ENCODE data around the gene TEPSIN.

Gene TEPSIN

DNA sequence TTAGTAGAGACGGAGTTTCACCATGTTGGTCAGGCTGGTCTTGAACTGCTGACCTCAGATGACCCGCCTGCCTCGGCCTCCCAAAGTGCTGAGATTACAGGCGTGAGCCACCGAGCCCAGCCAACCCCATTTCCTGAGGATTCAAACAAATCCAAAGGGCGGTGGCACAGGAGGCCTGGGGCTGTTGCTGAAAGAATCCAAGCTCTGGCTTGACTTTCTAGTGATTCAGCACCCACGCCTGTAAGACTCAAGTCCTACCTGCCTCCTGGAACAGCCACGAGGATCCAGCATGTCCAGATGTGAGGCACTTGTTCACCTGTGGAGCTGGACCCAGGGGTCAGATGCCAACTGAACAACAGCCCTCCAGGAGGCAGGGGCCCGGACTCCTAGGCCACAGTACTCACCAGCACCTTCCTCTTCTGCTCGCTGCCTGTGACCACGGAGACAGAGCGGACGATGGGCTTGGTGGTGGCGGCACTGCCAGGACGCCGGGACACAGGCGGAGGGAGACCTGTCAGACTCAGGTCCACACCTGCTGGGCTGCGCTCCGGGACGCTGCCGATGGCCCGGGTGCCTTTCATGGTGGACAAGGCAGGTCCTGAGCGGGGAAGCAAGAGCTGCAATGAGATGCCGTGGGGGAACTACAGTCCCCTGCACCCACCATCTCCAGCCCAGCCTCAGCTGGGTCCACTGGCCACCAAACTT, 19.2 kb downstream of the TEPSIN start:
- DNase-seq (ENCODE audit: low read depth) = no peak

DNA sequence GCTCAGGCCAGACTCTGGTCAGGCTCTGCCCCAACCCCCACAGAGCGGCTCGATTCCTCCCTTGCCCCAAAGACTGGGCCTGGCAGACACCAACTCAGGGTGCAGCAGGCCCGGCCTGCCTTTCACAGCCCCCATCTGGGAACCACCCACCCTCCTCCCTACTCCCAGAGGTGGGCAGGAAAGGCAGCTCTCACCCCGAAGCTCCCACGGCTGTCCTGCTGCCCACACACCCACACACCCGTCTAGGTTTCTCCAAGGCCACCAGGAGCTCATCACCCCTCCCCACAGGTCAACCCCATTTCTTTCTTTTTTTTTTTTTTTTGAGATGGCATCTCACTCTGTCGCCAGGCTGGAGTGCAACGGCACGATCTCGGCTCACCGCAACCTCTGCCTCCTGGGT, 19.9 kb downstream of the TEPSIN start:
- DNase-seq (ENCODE audit: low read depth) = no peak

DNA sequence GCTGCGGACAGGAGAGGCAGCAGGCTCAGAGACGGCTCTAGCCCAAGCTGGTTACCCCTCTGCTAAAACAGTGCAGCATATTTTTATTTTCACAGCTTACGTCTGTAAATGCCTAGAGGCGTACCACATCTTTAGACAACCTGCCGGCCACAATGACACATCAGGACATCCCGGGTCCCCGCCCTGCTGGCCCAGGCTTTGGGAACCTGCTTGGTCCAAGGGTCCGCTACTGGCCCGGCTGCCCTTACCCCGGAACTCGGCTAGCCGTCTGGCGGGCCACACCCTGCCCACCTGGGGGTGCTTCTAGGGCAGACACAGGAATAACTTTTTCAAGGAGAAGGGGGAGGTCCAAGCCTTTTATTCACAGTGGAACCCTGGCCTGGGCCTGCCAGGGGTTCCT, 20.4 kb downstream of the TEPSIN start:
- DNase-seq (ENCODE audit: low read depth) = no peak

DNA sequence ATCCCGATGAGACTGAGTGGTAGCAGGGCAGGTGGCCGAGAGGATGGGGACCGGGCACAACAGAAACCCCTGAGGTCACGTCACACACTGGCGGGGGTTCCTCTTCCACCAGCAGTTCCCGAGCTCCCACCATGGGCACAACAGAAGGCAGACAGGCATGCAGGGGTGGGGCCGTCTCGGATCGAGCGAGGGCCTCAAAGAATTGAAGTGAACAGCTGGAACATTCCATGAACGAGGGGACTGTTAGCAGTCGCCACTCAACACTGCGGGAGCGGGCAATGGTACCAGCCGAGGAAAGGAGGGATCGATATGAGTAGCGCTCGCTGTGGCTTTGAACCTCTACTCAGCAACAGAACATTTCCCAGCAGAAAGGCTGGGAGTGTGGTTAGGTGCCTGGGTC, 21.4 kb downstream of the TEPSIN start:
- DNase-seq (ENCODE audit: low read depth) = no peak

DNA sequence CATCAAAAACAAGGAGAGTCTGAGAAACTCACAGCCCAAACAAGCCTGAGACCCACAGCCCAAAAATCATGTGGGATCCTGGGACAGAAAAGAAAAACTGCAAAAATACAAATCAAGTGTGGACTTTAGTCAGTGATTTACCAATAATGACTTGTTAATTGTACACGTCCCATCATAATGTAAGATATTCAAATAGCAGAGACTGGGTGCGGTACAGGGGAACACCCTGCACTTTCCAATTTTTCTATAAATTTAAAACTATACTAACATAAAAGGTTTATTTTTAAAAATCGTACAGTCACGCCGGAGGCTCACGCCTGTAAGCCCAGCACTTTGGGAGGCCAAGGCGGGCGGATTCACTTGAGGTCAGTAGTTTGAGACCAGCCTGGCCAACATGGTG, 24.9 kb downstream of the TEPSIN start:
- no peak for DNase-seq (ENCODE audit: low read depth)

DNA sequence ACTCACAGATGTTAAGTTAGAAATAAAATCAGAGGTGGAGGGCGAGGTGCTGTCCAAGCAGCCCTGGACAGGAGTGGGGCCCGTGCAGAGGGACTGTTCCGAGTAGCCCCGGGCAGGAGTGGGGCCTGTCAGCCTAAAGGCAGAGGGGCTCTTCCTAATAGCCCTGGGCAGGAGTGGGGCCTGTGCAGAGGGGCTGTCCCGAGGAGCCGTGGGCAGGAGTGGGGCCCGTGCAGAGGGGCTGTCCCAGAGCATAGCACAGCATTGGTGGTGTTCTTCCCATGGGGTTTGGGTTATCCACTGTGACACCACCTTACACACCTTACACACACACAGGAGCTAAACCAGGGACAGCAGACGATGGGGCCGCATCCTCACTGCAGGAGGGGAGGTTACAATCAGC, 26.5 kb downstream of the TEPSIN start:
- DNase-seq (ENCODE audit: low read depth) = no peak

DNA sequence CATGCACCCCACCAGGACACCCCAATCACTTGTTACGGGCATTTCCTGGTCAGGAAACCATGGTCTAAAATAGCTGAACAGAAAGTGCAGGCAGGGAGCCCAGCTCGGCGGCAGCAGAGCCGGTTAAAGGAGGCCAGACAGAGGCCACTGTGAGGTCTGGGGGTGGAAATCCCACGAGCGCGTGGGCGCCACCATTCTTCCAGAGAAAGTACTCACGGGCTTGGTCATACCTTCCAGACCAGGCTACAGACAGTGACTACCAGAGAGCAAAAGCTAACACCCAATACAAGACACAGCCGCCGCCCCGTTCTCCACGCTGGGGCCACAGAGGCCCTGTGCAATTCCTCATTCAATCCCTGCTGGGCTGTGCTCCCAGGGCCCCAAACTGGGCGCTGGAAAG, 28.0 kb downstream of the TEPSIN start:
- no peak for DNase-seq (ENCODE audit: low read depth)

DNA sequence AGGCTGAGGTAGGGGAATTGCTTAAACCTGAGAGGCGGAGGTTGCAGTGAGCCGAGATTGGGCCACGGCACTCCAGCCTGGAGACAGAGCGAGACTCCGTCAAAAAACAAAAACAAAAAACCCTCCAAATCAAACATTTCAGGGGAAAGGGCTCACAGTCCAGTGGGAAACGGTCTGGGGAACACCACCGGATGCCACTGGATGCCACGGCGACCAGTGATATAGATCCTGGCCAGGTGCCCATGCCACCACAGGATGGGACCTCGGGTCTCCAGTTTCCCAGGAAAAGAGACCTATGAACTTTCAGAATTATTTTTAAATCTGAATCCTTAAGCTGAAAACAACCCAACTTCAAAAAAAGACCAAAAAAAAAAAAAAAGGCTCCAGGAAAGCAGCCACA, 28.4 kb downstream of the TEPSIN start:
- no peak for DNase-seq (ENCODE audit: low read depth)

DNA sequence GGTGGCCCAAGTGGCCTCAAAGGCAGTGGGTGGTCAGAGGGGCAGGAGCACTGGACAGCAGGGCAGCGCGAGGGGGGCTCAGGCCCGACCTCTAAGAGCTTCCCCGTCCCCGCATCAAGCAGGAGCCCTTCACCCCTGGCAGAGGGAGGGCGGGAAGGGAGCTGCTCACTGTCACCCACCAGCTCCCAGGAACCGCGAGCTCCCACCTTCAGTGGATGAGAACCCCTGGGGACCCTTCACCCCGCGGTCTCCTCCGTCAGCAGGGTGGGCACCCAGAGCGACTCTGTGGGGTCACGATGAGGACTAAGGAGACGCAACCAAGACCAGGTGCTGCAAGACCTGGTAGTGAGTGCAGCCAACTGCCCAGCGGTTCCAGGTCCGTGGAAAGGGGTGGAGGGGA, 29.7 kb downstream of the TEPSIN start:
- DNase-seq (ENCODE audit: low read depth) = no peak

DNA sequence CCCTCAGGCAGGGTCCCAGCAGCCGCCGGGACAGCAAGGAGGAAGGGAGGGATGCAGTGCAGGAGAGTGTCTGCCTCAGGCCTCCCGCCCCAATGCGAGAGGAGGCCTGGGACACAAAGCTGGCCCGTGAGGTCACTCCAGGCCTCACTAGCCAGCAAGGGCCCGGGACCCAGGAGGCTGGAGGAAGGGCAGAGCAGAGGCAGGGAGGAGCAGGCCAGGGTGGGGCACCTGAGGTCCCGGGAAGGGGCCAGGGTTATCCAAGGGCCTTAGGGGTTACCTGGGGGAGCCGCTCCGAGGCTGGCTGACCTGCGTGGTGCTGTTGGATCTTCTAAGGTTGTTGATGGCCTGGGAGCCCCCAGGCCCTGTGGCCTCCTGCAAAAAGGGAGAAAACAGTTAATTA, 30.2 kb downstream of the TEPSIN start:
- no peak for DNase-seq (ENCODE audit: low read depth)

DNA sequence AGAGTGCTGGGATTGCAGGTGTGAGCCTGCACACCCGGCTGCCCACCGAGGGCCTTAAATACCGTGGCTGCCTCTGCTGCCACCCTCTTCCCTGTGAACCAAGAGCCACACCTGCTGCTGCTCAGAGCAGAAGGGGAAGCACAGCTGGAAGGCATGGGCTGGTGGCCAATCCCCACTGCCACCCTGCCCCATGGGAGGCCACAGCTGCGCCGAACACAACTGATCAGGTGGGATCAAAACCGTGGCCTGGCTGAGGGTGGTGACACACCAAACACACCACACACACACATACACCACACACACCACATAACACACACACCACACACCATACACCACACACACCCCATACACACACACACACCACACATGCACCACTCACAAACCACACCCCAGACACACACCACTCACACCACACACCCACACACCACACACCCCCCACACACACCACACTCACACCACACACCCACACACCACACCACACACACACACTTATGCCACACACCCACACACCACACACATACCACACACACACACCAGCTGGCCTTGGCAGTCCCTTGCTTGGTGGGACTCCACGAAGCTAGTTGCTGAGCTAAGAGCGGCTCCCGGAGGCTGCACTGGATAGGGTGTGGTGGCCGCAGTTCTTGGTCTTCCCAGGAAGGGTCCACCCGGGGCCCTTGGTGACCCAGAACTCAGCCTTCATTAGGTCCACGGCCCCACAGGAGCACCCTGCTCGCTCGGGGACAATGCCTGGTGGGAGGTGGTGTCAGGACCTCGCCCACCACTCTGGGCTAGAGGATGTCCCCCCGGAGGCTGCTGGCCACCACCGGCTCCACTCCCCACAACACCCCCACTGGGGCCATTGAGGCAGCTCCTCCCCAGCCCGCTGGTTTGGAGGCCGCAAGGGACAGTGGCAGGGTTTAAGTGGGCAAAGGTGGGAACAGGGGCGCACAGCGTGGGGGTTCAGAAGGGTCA, 31.0 kb downstream of the TEPSIN start:
- DNase-seq (ENCODE audit: low read depth) = no peak

DNA sequence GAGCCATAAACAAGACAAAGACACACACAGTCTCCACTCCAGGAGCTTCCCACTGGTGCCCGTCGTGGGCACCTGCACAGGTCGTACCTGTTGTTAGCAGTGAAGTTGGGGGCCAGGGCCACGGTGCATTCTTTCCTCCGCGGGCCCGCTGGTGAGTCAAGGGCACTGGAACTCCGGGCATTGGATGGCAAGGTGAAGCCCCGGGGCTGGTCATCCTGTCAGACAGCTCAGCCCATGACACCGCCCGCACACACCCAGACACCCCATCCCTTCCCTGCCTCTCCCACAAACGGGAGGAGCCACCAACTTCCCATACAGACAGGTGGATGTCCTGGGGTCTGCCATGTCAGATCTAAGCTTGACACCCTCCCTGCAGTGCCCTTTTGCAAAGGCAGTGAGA, 32.2 kb downstream of the TEPSIN start:
- no peak for DNase-seq (ENCODE audit: low read depth)

DNA sequence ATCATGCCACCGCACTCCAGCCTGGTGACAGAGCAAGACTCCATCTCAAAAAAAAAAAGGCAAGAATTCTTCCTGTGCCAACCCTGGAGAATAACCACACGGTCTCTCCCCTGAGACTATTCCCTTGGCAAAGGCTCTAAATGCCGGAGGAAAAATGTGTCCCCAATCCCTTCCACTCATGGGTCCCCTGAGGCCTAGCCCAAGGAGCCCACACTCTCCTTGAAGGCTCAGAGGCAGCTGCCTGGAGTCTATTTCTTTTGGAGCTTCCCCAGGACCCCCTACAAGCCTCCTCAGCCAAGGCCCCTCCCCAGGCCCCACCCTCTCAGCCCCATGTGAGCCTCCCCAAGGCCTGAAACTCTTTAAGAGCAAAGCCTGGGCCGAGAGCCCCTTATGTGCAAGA, 32.7 kb downstream of the TEPSIN start:
- DNase-seq (ENCODE audit: low read depth) = no peak

DNA sequence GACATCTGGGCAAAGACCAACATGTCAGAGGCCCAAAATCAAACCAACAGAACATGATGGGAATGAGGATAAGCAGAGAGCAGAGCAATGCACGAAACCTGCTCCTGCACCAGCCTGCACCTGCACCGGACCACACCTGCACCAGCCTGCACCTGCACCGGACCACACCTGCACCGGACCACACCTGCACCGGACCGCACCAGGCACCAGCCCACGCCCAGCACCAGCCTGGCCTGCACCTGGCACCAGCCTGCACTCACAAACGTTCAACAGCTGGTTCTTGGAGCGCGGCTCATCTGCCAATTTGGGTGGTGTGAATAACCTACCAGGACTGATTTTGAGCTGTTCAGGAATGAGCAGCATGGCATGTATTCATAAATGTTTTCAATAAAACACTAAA, 34.3 kb downstream of the TEPSIN start:
- no peak for DNase-seq (ENCODE audit: low read depth)

DNA sequence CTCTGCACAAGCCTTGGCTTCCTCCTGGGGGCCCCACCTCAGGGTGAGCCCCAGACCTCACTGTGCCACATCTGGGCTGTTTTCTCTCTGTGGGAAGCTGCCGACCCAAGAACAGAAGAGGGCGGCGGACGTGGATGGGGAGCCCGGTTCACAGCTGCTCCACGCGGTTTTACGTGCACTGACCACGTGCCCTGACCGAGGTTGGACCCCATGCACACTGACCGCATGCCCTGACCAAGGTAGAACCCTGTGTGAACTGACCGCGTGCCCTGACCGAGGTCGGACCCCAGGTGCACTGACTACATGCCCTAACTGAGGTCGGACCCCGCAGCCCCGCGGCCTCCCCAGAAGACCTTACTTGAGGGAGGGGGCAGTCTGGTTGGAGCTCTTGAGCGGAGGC, 35.7 kb downstream of the TEPSIN start:
- DNase-seq (ENCODE audit: low read depth) = no peak

DNA sequence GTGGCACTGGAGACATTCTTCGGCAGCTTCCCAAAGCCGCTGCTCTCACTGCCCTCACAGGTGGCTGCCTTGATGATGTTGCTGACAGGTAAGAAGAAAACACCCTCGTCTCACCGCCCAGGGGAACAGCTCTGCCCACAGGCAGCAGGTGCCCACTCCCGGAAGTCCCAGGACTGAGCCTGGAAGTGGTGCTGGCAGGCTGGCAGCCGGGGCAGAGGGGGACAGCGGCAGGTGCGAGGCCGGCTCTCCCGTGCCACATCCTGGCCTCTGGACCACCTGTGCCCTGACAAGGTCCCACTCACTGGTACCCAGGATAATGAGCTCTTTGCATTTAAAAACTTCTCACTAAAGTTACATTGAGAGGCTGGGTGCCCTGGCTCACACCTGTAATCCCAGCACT, 36.5 kb downstream of the TEPSIN start:
- DNase-seq (ENCODE audit: low read depth) = no peak

DNA sequence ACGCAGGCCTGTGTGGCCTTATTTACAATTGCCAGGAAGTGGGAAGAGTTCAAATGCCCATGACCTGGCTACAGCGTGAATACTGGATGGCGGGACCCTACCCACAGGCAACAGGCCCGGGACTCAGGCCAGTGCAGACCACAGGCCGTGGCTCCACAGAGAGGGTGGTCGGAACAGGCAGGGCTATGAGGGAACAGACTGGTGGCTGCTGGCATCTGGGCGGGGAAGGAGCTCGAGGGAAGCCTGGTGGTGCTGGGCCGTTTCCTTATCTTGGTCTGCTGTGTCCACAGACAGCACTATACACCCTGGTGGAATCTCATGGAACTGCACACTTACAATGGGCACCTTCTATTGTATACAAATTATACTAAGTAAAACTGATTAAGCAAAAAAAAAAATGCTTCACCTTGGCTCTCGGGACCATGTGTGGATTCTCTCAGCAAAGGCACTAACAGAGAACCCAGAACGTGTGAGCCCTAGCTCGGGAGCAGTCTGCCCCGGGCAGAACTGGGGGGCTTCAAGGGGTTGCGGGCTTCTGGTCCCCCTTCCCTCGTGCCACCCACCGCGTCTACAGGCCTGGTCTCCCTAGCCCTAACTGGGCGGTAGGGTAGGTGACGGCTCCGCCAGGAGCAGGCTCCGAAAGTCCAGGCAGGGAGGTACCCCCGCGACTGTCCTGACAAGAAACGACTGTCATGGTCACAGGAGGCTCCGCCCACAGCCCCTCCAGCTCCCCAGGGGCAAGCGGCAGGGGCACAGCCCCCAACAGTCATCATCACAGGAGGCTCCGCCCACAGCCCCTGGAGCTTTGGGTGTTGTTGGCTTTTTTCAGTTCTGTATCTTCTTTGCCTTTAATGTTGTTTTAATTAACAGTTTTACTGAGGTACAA, 37.9 kb downstream of the TEPSIN start:
- DNase-seq (ENCODE audit: low read depth) = no peak

DNA sequence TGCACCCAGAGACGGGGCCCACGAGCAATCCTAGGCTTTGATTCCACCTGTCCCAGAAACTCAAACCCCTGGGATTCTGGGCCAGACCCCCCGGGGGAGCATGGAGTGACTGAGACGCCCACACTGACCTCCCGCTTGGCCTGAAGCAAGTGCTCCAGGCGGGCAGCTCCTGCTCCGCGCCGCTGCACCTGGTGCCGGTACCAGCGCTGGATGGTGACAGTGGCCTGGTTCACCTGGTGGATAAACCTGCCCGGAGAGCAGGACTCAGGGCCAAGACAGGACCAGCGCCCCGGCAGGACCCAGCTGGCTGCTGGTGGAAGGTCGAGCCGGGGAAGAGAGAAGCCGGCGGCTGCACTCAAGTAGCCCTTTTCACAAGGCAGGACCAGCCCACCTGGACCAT, 38.7 kb downstream of the TEPSIN start:
- DNase-seq (ENCODE audit: low read depth) = no peak

DNA sequence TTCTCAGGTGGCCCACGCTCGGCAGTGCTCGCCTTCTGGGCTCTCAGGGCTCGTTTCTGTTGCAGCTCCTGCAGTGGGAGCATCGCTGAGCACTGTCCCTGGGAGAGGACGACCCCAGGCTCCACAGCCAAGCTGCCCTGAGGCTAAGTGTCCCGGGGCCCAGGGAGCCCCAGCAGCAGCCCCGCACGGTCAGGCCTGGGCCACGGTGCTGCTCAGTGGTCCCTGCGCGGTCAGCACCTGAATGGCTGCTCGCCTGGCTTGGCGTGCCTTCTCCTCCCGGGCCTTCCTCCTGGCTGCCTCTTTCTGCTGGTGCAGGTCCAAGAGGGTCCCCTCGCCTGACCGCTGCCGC, 39.4 kb downstream of the TEPSIN start:
- DNase-seq (ENCODE audit: low read depth) = no peak

DNA sequence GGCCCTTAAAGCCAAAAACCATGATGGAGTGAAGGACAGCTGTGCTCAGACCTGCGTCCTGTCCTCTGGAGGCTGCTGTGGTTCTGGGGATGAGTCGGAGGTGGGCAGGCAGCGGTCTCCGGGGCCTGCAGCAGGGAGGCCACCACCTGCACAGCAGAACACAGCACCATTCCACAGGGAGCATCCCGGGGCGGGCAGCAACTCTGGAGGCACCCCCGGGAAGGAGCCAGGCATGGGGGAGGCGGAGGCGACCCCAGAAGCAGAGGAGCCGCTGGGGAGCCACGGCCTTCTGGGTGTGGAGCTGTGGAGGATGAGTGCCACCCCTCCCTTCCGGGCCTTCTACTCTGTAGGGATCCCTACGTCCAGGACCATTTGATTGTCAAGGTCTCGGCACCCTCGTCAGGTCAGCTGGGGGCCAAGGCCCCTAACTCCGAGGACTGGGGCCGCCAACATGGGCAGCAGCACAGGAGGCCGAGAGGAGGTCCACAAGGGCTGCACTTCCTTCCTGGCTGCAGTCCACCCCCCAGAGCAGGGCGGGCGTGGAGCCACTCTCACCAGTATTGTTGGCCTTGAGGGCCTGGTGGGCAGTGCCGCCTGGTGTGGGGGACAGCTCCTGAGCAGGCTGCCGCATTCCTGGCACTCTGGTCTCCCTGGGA, 39.9 kb downstream of the TEPSIN start:
- no peak for DNase-seq (ENCODE audit: low read depth)

DNA sequence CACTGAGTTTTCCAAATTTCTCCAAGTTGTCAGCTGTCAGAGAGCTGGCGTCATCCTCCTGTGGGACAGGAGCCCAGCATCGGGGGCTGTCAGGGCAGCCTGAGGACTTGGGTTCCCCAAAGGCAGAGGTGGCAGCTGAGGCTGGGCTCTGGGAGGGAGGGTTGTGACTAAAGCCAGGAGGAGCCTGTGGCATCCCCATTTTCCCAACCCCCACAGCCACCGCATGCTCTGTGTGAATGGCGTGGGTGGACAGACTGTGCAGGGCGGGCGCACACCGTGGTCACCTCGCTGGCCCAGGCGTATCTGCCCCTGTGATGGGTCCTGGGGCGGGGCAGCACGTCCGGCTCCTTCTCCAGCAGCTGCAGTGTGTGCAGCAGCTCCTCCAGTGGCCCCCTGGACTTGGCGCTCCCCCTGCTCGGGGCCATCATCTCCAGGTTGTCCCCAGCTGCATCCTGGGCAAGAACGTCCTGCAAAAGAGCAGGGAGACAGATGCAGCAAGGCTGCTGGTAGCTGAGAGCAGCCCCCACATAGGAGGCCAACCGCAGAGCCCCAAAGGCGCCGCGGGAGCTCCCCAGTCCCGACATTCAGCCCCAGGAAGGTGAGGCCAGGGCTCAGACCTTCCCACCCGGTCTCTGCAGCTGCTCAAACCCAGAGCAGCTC, 40.9 kb downstream of the TEPSIN start:
- no peak for DNase-seq (ENCODE audit: low read depth)

DNA sequence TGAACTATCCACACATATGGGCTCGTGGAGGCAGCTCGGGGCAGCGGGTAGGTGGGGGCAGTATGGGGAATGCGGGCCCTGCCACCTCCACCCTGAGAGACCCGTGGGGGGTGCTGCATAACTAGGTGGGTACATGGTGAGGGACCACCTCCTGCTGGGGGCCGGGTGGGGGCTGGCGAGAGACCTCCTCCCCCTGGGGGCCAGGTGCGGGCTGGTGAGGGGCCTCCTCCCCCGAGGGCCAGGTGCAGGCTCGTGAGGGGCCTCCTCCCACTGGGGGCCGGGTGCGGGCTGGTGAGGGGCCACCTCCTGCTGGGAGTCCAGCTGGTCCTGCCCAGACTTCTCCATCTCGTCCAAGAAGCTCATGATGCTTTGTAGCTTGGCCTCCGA, 41.5 kb downstream of the TEPSIN start:
- no peak for DNase-seq (ENCODE audit: low read depth)
